ENCODE measurements around the gene RPL11. TPM values are rescaled to one million over a fixed set of nuclear protein-coding genes. Genes with fewer than 3 reads are reported as not detected.

Gene RPL11
- total RNA-seq, 1 donor from 2014 or later: 462 TPM

DNA sequence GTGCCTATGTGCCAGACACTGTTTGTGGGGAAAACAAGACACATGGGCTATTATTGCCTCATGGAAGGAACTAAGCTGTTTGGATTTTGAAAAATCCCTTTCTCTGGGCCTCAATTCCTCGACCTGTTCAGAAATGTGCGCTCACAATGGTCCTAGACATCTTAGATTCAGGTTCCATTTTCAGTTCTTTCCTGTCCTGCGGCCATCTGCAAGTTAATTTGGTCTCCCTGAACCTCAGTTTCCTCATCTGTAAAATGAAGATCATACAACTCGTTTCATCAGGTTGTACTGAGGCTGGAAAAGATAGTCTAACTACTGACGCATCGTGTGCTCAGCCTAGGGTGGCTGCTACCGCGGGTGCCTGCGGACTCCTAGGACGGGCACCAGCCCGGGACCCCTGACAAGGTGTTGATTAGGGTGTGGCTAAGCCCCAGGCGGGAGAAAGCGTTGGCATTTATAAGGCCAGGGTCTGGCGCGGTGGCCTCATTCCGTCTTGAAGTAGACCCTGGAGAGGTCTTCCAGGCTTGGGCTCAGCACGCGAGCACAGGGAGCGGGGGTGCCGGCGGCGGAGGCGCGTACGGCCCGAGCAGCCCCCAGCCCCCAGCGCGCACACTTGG lies 51.2 kb downstream of the RPL11 start:
- intact Hi-C loops (cut with DNase I): loop anchor here (5.0 kb wide), 1 partner anchor 50 kb away; the partner anchor contains the start of gene RPL11
- no peak for TF ChIP-seq CTCF (IDR thresholded peaks at IDR 0.05)
- no peak for DNase-seq (ENCODE audit: low spot score in 2 of 2)
- Histone ChIP-seq H3K9me3 (no peaks in the 10 kb centered on the region), H3K4me1 (peaks cover 4 to 12% of the 10 kb centered on the region in 2 donors), H3K36me3 (peaks cover 0 to 7% of the 10 kb centered on the region in 2 donors), H3K27ac (peak overlapping the region; percentile 81 to 87), H3K4me3 (peak overlapping the region; percentile 74 to 98), H3K27me3 (no peaks in the 10 kb centered on the region)

DNA sequence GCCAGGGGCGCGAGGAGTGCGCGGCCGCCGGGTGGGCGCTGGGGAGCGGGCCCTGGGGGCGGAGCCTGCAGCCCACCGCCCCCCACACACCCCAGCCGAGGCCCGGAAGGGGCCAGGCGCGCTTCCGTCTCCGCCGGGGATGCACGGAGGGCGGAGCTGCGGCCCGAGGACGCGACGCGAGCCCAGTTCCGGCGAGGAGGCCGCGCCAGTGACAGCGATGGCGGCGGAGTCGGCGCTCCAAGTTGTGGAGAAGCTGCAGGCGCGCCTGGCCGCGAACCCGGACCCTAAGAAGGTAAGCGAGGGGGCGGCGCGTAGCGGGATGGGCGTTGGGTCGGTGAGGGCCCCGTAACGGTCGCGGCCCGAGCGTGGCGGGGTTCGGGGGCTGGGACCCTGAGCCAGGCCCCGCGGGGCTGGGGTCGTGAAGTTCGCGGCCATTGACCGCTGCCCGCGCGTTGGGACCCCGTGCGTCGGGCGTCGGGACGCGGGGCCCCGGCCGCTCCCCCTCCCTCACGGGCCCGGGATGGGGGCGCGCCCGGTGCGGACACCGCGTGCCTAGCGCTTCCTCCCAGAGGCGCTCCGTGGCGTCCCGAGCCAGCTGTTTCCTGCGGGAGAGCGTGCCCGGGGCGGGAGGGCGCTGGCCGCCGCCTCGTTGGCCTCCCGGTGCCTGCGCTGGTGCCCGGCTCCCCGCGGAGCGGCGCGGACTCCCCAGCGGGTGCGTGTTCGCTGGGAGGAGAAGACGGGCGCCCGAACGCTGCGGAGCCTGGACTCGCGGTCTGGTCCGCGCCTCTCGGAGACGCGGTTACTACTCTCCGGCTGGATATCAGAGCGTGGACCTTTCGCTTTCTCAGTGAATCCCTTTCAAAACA lies 51.9 kb downstream of the RPL11 start, which contains the start of gene ELOA:
ELOA (plus strand) TSS at position 185 of the 866 bp plus-strand sequence; CDS start at position 218, 33 bp downstream.
- DNase-seq (ENCODE audit: low spot score in 2 of 2): peak in 1 of 2 donors; percentile 78
- TF ChIP-seq CTCF (IDR thresholded peaks at IDR 0.05): no peak
- Histone ChIP-seq H3K27me3 (no peaks in the 10 kb centered on the region), H3K4me3 (peak within 1 kb of the TSS; percentile 74 to 98), H3K36me3 (peaks cover 0 to 7% of the 10 kb centered on the region in 2 donors), H3K4me1 (peaks cover 4 to 12% of the 10 kb centered on the region in 2 donors), H3K9me3 (no peaks in the 10 kb centered on the region), H3K27ac (peak within 1 kb of the TSS; percentile 81 to 87)
- intact Hi-C loops (cut with DNase I): loop anchor here (5.0 kb wide), 1 partner anchor 51 kb away; the partner anchor contains the start of gene RPL11

DNA sequence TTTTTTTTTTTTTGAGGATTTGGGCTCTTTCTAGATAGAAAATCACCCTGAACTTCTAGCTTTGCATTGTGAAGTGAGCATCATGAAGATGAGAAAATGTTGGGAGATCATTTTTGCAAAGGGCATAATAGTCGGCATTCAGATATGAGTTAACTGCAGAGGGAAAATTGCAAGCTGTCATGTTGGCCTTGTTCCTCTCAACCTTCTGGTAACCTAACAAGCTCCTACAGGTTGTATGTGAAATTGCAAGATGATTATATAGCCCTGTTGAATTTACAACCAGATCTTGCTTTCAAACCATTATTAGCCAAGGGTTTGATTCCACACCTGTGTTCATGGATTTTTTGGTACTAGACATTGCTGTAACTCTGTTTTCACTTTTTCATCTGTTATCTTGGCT lies 53.9 kb downstream of the RPL11 start:
- DNase-seq (ENCODE audit: low spot score in 2 of 2): no peak
- H3K27me3 ChIP-seq: no peaks in the 10 kb centered on the region
- H3K27ac ChIP-seq: no peak overlapping the region
- no peak overlapping the region for H3K4me3 ChIP-seq
- H3K36me3 ChIP-seq: peaks cover 3 to 11% of the 10 kb centered on the region in 2 donors
- peak in 1 of 3 experiments; percentile 19 for TF ChIP-seq CTCF (IDR thresholded peaks at IDR 0.05)
- no peaks in the 10 kb centered on the region for H3K9me3 ChIP-seq
- peaks cover 4 to 12% of the 10 kb centered on the region in 2 donors for H3K4me1 ChIP-seq
- intact Hi-C loops (cut with DNase I): no loop called here

Other genes starting within 250 kb of the RPL11 start
- 125 TPM for gene ASAP3, start 207.6 kb upstream of the RPL11 start, total RNA-seq
- not detected for gene E2F2, start 160.6 kb upstream of the RPL11 start, total RNA-seq
- gene ID3, start 132.3 kb upstream of the RPL11 start, total RNA-seq: 1,094 TPM
- 22.6 TPM for gene ELOA, start 51.7 kb downstream of the RPL11 start, total RNA-seq
- gene PITHD1, start 86.6 kb downstream of the RPL11 start, total RNA-seq: 60.1 TPM
- gene LYPLA2, start 99.3 kb downstream of the RPL11 start, total RNA-seq: 127 TPM
- 30.4 TPM for gene GALE, start 108.9 kb downstream of the RPL11 start, total RNA-seq
- gene HMGCL, start 133.6 kb downstream of the RPL11 start, total RNA-seq: 7.3 TPM
- 11.1 TPM for gene FUCA1, start 176.5 kb downstream of the RPL11 start, total RNA-seq
- not detected for gene CNR2, start 221.6 kb downstream of the RPL11 start, total RNA-seq